ENCODE results near the gene C15orf62. TPM values are rescaled to one million over a fixed set of nuclear protein-coding genes. Genes with fewer than 3 reads are reported as not detected.

Gene C15orf62
- total RNA-seq, 1 donor from 2014 or later: not detected

DNA sequence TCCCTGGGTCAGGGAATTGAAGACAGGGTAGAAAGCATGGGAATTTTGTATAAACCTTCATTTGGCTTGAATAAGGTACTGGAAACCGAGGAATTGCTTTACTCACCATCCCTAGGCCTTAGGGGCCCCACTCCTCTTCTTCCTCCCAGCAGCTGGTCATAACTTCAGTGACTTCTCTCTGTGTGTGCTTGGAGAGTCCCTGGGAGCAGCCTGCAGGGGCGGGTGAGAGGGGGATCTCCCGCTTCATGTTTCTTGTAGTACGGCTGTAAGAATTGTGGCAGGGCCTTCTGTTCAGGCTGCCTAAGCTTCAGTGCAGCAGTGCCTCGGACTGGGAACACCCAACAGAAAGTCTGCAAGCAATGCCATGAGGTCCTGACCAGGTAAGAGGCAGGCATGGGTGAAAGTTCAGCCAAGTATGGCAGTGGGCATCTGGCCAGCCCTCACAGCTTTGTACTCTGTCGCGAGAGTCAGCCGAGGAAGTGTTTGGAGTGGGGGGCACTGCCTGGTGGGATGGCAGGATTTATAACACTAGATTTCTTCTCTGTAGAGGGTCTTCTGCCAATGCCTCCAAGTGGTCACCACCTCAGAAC lies 39.2 kb downstream of the C15orf62 start:
- DNase-seq (ENCODE audit: extremely low read depth, low read depth, low spot score): no peak

GRCh38 chr15:40812721-40813425 lies 43.1 kb downstream of the C15orf62 start:
- DNase-seq (ENCODE audit: extremely low read depth, low read depth, low spot score): no peak

GRCh38 chr15:40815042-40815698 lies 45.4 kb downstream of the C15orf62 start:
- DNase-seq (ENCODE audit: extremely low read depth, low read depth, low spot score): no peak

GRCh38 chr15:40819048-40819447 lies 49.3 kb downstream of the C15orf62 start:
- DNase-seq (ENCODE audit: extremely low read depth, low read depth, low spot score): no peak

DNA sequence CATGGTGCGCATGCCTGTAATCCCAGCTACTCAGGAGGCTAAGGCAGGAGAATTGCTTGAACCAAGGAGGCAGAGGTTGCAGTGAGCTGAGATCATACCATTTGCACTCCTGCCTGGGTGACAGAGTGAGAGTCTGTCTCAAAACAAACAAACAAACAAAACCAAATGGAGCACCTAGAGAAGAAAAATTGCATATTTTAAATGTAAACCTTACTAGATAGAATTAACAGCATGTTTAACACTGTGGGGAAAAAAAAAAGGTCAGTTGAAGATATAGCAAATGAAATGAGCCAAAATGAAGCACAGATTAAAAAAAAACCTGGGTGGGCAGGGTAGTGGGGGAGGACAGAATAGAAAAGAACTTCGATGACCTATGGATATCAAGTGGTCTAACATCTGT lies 51.4 kb downstream of the C15orf62 start:
- DNase-seq (ENCODE audit: extremely low read depth, low read depth, low spot score): no peak

Other genes starting within 250 kb of the C15orf62 start
- gene CCDC32, start 204.9 kb upstream of the C15orf62 start, total RNA-seq: 26.9 and 44.0 TPM in 2 replicates
- gene RPUSD2, start 200.7 kb upstream of the C15orf62 start, total RNA-seq: 9.7 and 10.6 TPM in 2 replicates
- gene KNL1, start 175.7 kb upstream of the C15orf62 start, total RNA-seq: 4.2 and 10.8 TPM in 2 replicates
- 3.4 and 4.7 TPM in 2 replicates for gene RAD51, start 74.8 kb upstream of the C15orf62 start, total RNA-seq
- gene RMDN3, start 14.7 kb upstream of the C15orf62 start, total RNA-seq: 20.5 and 26.5 TPM in 2 replicates
- gene GCHFR, start 5.9 kb upstream of the C15orf62 start, total RNA-seq: 2.2 and 3.7 TPM in 2 replicates
- gene ZFYVE19, start 37.1 kb downstream of the C15orf62 start, total RNA-seq: 25.7 and 26.0 TPM in 2 replicates
- 15.5 and 19.8 TPM in 2 replicates for gene DNAJC17, start 37.5 kb downstream of the C15orf62 start, total RNA-seq
- gene PPP1R14D, start 58.7 kb downstream of the C15orf62 start, total RNA-seq: not detected in 2 replicates
- gene SPINT1, start 74.1 kb downstream of the C15orf62 start, total RNA-seq: 8.0 and 20.9 TPM in 2 replicates
- gene RHOV, start 104.3 kb downstream of the C15orf62 start, total RNA-seq: 0.10 and 0.23 TPM in 2 replicates
- gene VPS18, start 124.5 kb downstream of the C15orf62 start, total RNA-seq: 60.4 and 63.8 TPM in 2 replicates
- gene DLL4, start 159.4 kb downstream of the C15orf62 start, total RNA-seq: 91.1 and 213 TPM in 2 replicates
- gene CHAC1, start 183.5 kb downstream of the C15orf62 start, total RNA-seq: 10.3 and 12.7 TPM in 2 replicates

All from glomerular endothelial cell (primary cell).